ENCODE measurements around the gene GPD1.
"Not testable (repeated sequence)": the region's sequence is repeated elsewhere in the genome, so short reads cannot be mapped to it uniquely, and the experiment has no call there.

The GPD1 gene

GRCh38 chr12:50129290-50129689 is 25.5 kb downstream of the GPD1 start:
- no peak for DNase-seq

GRCh38 chr12:50132505-50133135 is 28.8 kb downstream of the GPD1 start:
- peak; percentile 49 for DNase-seq

GRCh38 chr12:50142993-50143392 is 39.2 kb downstream of the GPD1 start:
- no peak for DNase-seq

GRCh38 chr12:50145439-50145838 is 41.6 kb downstream of the GPD1 start:
- DNase-seq: no peak

GRCh38 chr12:50147281-50147680 is 43.5 kb downstream of the GPD1 start:
- no peak for DNase-seq

GRCh38 chr12:50148011-50148410 is 44.2 kb downstream of the GPD1 start:
- not testable (repeated sequence) for DNase-seq

- no peak for DNase-seq
These were observed 45.5 kb downstream of the GPD1 start for GRCh38 chr12:50149311-50149710.

- no peak for DNase-seq
These were observed 47.4 kb downstream of the GPD1 start for GRCh38 chr12:50151047-50151687.

GRCh38 chr12:50154947-50155346 is 51.1 kb downstream of the GPD1 start:
- not testable (repeated sequence) for DNase-seq

- no peak for DNase-seq
These were observed 52.8 kb downstream of the GPD1 start for GRCh38 chr12:50156641-50157040.

GRCh38 chr12:50157259-50157658 is 53.5 kb downstream of the GPD1 start:
- peak; percentile 14 for DNase-seq

- no peak for DNase-seq
These were observed 56.8 kb downstream of the GPD1 start for GRCh38 chr12:50160643-50161042.

Measured in fibroblast of skin of abdomen (primary cell).